NCI-H748 (cell line): ENCODE results near the gene LYVE1.

Source experiments
- DNase-seq: peaks from one replicate; lab custom pipeline; 2025; ENCODE audit not compliant: unreplicated experiment; lab: John Stamatoyannopoulos, UW

Gene LYVE1

GRCh38 chr11:10526974-10527918 is 41.2 kb downstream of the LYVE1 start:
- DNase-seq: no peak

GRCh38 chr11:10524471-10524870 is 44.0 kb downstream of the LYVE1 start:
- no peak for DNase-seq

GRCh38 chr11:10522921-10523320 is 45.5 kb downstream of the LYVE1 start:
- no peak for DNase-seq

- DNase-seq: no peak
Measured at GRCh38 chr11:10522276-10522675, 46.2 kb downstream of the LYVE1 start.

GRCh38 chr11:10520562-10520961 is 47.9 kb downstream of the LYVE1 start:
- no peak for DNase-seq

DNA sequence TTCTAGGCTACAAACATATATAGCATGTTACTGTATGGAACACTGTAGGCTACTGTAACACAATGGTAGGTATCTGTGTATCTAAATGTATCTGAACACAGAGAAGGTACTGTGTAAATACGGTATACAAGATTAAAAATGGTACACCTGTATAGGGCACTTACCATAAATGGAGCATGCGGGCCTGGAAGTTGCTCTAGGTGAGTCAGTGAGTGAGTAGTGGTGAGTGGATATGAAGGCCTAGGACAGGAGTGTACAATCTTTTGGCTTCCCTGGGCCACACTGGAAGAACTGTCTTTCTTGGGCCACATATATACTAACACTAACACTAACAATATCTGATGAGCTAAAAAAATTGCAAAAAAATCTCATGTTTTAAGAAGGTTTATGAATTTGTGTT is 48.8 kb downstream of the LYVE1 start:
- DNase-seq: no peak

DNA sequence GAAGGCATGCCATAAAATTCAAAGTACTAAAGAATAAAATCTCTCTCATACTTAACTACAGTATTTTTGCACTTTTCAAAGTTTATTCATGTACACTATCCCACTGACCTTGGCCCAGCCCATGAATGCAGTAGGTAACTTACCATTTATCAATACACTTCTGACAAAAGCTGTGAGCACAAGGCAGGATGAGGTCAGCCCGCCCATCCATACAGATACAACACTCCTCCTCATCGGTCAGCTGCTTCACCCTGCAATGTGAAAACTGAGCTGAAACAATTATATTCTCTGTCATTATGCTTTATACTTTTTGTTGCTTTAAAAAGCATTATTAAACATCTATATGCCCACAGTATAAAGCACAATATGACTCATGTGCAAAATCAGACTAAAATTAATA is 49.6 kb downstream of the LYVE1 start:
- no peak for DNase-seq

DNA sequence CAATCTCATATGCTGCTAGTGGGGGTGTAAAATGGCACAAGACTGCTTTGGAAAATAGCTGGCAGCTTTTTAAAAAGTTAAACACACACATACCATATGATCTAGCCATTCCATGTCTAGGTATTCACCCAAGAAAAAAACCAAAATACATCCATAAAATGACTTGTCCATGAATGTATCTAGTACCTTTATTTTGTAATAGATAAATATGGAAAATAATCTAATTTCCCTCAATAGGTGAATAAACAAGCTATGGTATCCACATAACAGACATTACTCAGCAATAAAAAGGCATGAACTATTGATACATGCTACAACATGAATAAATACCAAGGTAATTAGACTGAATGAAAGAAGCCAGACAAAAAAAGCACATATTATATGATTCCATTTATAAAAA is 50.3 kb downstream of the LYVE1 start:
- DNase-seq: no peak

GRCh38 chr11:10515418-10515817 is 53.0 kb downstream of the LYVE1 start:
- DNase-seq: no peak

- DNase-seq: no peak
Measured at GRCh38 chr11:10514709-10515108, 53.8 kb downstream of the LYVE1 start.

DNA sequence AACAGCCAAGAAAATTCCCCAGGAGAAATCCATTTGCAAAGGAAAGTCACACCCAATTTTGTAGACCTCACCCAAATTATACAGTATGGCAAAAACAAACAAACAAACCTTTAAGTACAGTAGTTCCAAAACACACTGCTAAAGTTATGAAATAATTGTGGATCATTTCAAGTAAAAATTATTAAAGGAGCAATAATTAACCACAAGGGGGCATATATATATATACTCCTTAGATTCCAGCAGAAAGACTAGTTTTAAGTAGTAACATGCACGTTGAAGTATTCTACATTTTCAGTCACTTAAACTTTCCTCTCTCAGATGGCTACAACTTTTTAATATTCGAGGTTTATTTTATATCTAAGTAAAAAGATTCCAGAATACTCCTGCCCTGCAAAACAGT is 54.3 kb downstream of the LYVE1 start:
- DNase-seq: no peak

- no peak for DNase-seq
Measured at GRCh38 chr11:10511181-10511621, 57.3 kb downstream of the LYVE1 start.
